Mesodermal cell (in vitro differentiated cells): ENCODE measurements around the gene SNX2.

ENCODE experiments used
- H3K27ac ChIP-seq: 2 replicates; pipeline ENCODE4 v1.7.0; 2013; ENCODE audit warnings: mild to moderate bottlenecking, low read depth, low read length, moderate library complexity; ENCODE audit not compliant: severe bottlenecking
- H3K36me3 ChIP-seq: 2 replicates; pipeline ENCODE4 v1.7.1; 2013; ENCODE audit warnings: mild to moderate bottlenecking, low read length, moderate library complexity; ENCODE audit not compliant: control insufficient read depth, insufficient read depth
- H3K4me1 ChIP-seq: one replicate; pipeline ENCODE4 v1.7.1; 2013; ENCODE audit warnings: mild to moderate bottlenecking, low read length; ENCODE audit not compliant: insufficient read depth, control insufficient read depth, poor library complexity, severe bottlenecking
- H3K4me3 ChIP-seq: 2 replicates; pipeline ENCODE4 v1.7.0; 2013; ENCODE audit warnings: low read length, control low read depth, mild to moderate bottlenecking; ENCODE audit not compliant: insufficient read depth, poor library complexity, severe bottlenecking; ENCODE audit errors: extremely low read depth
- H3K9me3 ChIP-seq: 2 replicates; pipeline ENCODE4 v1.7.1; 2013; ENCODE audit warnings: mild to moderate bottlenecking, low read length, moderate library complexity; ENCODE audit not compliant: control insufficient read depth
- WGBS, 2 experiments: methylation state at CpG; one replicate each; pipeline ENCODE4 v1.1.5; 2013; ENCODE audit warnings: missing lambda C conversion rate in 2 of 2; ENCODE audit not compliant: insufficient coverage in 2 of 2; 5-methylcytosine and 5-hydroxymethylcytosine counted together

The SNX2 gene

GRCh38 chr5:122863721-122864120 lies 88.8 kb downstream of the SNX2 start:
- Histone ChIP-seq H3K4me3 (no peak overlapping the region), H3K4me1 (no peaks in the 10 kb centered on the region), H3K36me3 (no peaks in the 10 kb centered on the region), H3K9me3 (no peaks in the 10 kb centered on the region), H3K27ac (no peak overlapping the region)
- WGBS, 2 experiments = 90 to 100% methylated on average over 2 to 4 of the region's 4 CpGs

GRCh38 chr5:122864400-122864799 lies 89.5 kb downstream of the SNX2 start:
- WGBS, 2 experiments = 94 to 98% methylated on average over 2 to 4 of the region's 6 CpGs
- H3K4me1 ChIP-seq = no peaks in the 10 kb centered on the region
- H3K9me3 ChIP-seq = no peaks in the 10 kb centered on the region

GRCh38 chr5:122864842-122865241 lies 90.0 kb downstream of the SNX2 start:
- H3K36me3 ChIP-seq = no peaks in the 10 kb centered on the region
- WGBS, 2 experiments = no CpG with 5 or more reads among the region's 1 CpG
- H3K4me1 ChIP-seq = no peaks in the 10 kb centered on the region
- H3K4me3 ChIP-seq = no peak overlapping the region
- H3K27ac ChIP-seq = no peak overlapping the region
- H3K9me3 ChIP-seq = no peaks in the 10 kb centered on the region

More at GRCh38 chr5:122864400-122864799, 89.5 kb downstream of the SNX2 start:
- no peak overlapping the region for H3K4me3 ChIP-seq
- no peak overlapping the region for H3K27ac ChIP-seq
- H3K36me3 ChIP-seq = no peaks in the 10 kb centered on the region

GRCh38 chr5:122870219-122870856 lies 95.5 kb downstream of the SNX2 start:
- WGBS, 2 experiments = 80 to 83% methylated on average over 6 to 7 of the region's 7 CpGs
- H3K27ac ChIP-seq = no peak overlapping the region
- no peaks in the 10 kb centered on the region for H3K36me3 ChIP-seq
- H3K4me1 ChIP-seq = no peaks in the 10 kb centered on the region
- no peaks in the 10 kb centered on the region for H3K9me3 ChIP-seq
- H3K4me3 ChIP-seq = no peak overlapping the region

- Histone ChIP-seq H3K4me1 (no peaks in the 10 kb centered on the region), H3K9me3 (no peaks in the 10 kb centered on the region), H3K4me3 (no peak overlapping the region), H3K36me3 (peaks cover under 1% of the 10 kb centered on the region), H3K27ac (no peak overlapping the region)
- 94 to 98% methylated on average over 4 to 7 of the region's 8 CpGs for WGBS, 2 experiments
These were observed 96.8 kb downstream of the SNX2 start for GRCh38 chr5:122871661-122872060.

DNA sequence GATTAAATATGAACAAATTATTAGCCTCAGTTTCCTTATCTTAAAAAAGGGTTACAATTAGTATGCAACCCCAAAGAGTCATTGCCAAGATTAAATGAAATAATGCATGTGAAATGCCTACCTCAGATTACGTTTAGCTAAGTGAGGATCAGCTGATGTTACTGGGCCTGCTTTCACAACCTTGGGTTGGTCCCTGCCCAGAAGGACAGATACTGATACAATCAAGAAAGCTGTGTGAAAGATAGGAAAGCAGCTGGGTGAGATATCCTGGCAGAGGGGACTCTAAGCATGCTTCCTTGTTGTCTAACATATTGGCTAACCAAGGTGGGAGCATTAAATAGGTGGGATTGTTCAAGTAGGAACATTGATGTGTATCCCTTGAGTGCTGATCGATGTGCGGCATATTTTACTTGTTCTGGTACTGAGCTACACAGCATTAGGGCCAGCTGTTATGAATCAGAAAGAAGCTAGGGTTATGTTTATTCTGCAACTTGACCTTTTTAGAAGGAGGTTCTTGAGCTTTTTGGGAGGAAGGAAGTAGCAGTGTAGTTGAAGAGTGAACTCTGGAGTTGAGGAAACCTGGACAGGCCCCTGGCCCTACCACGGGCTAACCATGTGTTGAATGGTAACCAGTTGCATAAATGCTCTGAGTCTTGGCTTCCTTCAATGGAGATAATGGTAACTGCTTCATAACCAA lies 99.4 kb downstream of the SNX2 start:
- Histone ChIP-seq H3K4me3 (no peak overlapping the region), H3K27ac (no peak overlapping the region), H3K9me3 (no peaks in the 10 kb centered on the region), H3K36me3 (peaks cover 2% of the 10 kb centered on the region), H3K4me1 (no peaks in the 10 kb centered on the region)
- 86 to 96% methylated on average over 4 of the region's 4 CpGs for WGBS, 2 experiments

GRCh38 chr5:122877518-122877917 lies 102.6 kb downstream of the SNX2 start:
- 100% methylated on average over 1 of the region's 2 CpGs; no CpG with 5 or more reads in 1 of the 2 experiments for WGBS, 2 experiments
- Histone ChIP-seq H3K9me3 (no peaks in the 10 kb centered on the region), H3K4me3 (no peak overlapping the region), H3K27ac (no peak overlapping the region), H3K36me3 (peaks cover 2% of the 10 kb centered on the region), H3K4me1 (no peaks in the 10 kb centered on the region)

DNA sequence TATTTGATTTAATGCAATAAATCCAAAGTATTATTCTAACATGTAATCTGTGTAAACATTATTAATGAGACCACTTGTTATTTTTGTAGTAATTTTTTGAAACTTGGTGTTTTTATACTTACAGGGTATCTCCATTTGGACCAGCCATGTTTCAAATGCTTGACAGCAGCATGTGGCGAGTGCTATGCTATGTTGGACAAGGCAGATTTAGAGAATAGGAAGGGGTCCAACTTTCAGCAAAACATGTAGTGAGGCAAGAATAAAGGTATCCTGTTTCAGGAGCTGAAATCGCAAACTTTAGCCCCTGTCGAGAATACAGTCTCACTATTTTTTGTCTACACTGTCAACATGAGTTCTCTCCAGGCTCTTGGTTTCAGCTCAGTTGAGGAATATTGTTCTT lies 104.2 kb downstream of the SNX2 start:
- Histone ChIP-seq H3K4me3 (no peak overlapping the region), H3K4me1 (no peaks in the 10 kb centered on the region), H3K36me3 (peaks cover 2% of the 10 kb centered on the region), H3K27ac (no peak overlapping the region), H3K9me3 (no peaks in the 10 kb centered on the region)
- 90 to 100% methylated on average over 1 to 3 of the region's 3 CpGs for WGBS, 2 experiments
